Measurements from ENCODE around the gene ATOH8.

Gene ATOH8

DNA sequence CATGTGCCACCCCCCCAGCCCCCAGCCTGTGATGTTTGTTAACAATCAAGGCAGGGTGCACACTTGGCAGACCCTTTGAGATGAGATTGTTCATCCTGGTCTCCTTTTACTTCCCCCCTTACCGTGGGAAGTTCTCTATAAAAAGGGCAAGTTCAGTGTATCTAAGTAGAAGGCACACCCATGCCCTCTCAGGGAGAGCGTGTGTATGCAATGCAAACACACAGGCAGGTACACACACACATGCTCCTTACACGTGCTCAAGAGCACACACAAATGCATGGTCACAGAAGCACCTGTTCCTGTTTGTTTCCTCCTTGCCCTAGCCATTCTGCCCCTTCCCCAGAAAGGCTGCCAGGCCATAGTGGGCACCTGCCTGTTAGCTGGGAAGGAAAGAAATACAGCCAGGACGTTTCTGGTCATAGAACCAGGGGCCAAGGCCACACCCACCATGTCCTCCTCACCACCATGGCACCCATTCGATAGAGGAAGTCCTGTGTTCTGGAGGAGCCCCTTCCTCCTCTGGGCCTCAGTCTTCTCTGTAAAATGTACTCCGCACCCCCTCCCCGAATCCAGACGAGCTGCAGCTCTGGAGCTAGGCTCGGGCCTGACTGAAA lies 3.1 kb downstream of the ATOH8 start:
- DNase-seq = no peak

- no peak for DNase-seq
These were observed 4.1 kb downstream of the ATOH8 start for GRCh38 chr2:85757860-85758259.

GRCh38 chr2:85758361-85759256 lies 4.8 kb downstream of the ATOH8 start:
- no peak for DNase-seq

DNA sequence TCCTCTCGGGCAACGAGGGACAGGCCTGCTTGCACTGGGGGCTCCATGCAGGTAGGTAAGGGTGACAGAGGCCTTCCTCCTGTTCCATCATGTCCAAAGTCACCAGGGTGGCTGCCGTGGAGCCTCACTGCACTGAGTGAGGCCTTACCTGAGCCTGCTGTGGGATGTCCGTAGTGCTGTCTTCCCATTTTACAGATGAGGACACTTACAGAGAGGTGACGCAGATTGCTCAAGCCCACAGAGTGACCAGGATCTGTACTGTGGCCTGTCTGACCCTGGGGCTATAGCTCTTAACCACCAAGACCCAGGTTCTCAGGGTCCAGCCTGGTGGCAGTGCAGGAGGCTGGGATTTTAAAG lies 5.4 kb downstream of the ATOH8 start:
- DNase-seq = no peak

GRCh38 chr2:85760371-85760770 lies 6.6 kb downstream of the ATOH8 start:
- no peak for DNase-seq

DNA sequence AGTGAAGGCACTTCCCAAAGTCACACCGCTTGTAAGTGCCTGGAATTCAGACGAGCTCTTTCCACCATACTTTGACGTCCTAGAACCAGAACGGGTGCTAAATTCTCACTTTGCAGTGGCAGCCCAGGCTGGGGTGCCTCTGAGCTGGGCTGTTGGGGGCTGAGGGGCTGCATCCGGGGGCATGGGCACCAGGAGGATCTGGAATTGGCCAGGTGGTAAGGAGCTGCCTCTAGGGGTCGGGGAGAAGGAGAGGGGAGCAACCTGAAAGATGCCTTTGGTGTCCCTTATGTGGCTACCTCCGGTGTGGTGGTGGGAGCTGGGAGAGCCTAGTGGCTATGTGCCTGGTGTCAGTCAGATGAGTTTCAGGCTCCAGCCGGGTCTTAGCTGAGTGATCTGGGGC lies 7.1 kb downstream of the ATOH8 start:
- DNase-seq = no peak

- no peak for DNase-seq
These were observed 7.7 kb downstream of the ATOH8 start for GRCh38 chr2:85761512-85761944.

DNA sequence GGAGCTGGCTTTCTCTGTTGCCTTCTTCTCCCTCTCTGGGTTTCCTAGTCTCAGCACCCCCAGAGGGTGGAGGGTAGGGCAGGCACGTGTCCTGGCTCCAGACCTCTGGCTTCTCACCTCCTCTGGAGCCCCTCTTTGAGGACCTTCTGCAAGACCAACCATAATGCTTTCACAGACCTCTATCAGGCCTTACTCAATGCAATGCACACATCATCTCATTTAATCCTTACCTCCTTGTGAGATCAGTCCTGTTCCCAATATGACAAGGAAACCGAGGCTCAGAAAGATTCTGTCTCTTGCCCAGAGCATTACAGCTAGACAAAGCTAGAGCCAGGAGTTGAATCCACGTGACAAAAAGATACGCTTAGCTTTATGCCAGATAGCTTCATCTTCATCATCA lies 8.2 kb downstream of the ATOH8 start:
- no peak for DNase-seq

GRCh38 chr2:85763132-85763531 lies 9.3 kb downstream of the ATOH8 start:
- DNase-seq = no peak

DNA sequence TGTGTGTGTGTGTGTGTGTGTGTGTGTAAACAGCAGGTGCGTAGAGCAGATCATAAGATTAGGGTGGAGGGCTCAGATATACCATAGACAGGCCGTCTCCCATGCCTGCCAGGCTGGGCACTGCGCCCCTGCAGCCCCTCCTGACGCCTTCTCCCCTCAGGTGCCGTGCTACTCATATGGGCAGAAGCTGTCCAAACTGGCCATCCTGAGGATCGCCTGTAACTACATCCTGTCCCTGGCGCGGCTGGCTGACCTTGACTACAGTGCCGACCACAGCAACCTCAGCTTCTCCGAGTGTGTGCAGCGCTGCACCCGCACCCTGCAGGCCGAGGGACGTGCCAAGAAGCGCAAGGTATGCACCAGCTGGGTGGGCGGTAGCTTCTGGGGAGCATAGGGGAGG lies 10.0 kb downstream of the ATOH8 start:
- no peak for DNase-seq

- DNase-seq = no peak
These were observed 11.4 kb downstream of the ATOH8 start for GRCh38 chr2:85765081-85765731.

- no peak for DNase-seq
These were observed 12.4 kb downstream of the ATOH8 start for GRCh38 chr2:85766229-85766628.

DNA sequence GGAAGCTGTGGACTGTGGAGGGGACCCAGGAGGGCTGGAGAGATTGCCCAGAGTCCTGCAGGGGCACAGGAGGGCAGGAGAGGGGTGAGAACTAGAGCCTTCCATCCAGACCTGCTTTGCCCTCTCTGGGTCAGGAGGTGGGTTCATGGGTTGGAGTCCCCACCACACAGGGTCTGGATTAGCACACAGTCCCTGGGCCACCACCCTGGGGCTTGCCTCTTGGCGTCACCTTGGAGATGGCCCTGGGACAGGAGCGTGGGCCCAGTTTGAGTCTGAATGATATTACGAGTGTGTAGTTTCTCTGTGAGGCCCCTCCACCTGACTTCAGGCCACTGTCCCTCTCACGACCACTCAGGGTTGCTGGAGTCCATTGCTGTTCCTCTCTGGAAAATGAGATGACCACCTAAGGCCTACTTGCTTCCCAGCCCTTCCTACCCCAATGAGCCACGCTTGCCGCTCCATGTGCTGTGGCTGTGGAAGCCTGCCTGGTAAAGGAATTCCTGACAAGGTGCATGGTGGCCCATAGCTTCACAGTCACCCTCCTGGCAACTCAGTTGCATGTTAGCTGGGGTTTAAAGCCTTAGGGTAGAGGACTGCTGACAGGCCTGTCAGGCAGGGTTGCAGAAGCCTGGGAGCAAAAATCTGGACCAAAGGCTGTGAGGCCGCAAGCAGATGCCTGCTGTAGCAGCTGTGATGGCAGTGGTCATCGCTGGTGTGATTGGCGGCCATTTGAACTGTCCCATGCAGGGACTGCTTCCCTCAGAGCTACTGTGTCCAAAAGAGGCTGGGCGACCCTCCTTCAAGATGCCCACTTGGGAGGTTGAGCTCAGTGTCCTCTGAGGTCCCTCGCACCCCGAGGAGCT lies 14.2 kb downstream of the ATOH8 start:
- DNase-seq = no peak

GRCh38 chr2:85768713-85769112 lies 14.9 kb downstream of the ATOH8 start:
- DNase-seq = no peak

GRCh38 chr2:85769236-85769982 lies 15.6 kb downstream of the ATOH8 start:
- DNase-seq = no peak

DNA sequence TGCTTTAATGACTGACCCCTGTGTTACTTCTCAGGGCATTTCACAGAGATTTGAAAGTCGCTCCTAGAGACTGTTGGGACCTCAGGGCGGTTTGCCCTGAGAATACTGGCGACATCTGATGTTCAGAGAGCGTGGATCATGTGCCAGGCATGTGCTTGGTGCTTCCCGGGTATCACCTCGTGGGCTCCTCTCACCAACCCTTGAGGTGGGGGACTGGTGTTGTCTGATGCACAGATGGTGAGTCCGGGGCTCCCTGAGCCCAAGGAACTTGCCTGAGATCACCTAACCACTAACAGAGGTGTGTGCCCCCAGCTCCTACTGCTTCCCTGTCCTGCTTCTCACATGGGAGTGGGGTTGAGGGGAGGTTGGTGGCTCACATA lies 16.2 kb downstream of the ATOH8 start:
- no peak for DNase-seq

DNA sequence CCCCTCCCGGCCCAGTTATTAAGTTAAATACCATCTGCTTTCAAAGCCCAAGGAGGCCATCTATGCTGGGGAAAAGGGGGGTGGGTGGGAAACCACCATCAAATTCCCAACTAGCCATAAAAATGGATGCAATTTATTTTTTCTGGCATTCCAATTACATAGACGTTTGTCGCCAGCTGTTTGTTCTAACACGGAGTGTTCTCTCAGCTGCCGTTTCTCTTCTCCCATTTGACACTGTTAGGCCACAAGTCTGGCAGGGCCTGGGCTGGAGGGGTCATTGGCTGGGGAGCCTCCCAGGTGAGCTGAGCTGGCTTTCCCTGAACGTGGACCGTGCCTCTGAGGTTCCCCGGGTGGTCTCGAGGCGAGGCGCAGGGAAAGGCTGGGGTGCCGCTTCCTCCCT lies 16.6 kb downstream of the ATOH8 start:
- DNase-seq = no peak

- DNase-seq = no peak
These were observed 17.1 kb downstream of the ATOH8 start for GRCh38 chr2:85770786-85771409.

DNA sequence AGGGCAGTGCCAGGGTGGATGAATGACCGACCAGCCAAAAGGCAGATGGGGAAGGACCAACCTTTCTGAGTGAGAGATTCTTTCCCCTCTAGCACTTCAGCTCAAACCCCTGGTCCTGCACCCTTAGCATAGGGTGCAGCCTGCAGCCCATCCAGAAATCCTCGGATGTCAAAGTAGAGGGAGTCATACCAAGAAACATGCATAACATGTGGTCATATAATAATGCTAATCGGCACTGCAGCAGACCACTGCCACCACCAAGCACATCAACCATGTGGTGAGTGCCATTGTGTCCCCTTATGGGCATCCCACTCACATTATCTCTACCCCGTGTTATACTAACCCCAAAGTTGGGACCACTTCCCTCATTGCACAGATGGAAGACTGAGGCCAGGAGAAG lies 17.7 kb downstream of the ATOH8 start:
- DNase-seq = no peak

- peak; percentile 83 to 91 for DNase-seq
These were observed 18.4 kb downstream of the ATOH8 start for GRCh38 chr2:85772019-85772745.

- no peak for DNase-seq
These were observed 19.2 kb downstream of the ATOH8 start for GRCh38 chr2:85772841-85773491.

Measured in cerebellar nuclear complex (tissue), 1 donor.